Effector memory CD8-positive, alpha-beta T cell (primary cell): ENCODE measurements around the gene MBNL2.

Experiments used
- ATAC-seq: fragments of 150-1000 bp; cut with Tn5 transposase; replicated peaks from 2 replicates; pipeline ENCODE4 v1.10.0; 2021; ENCODE audit warnings: mild to moderate bottlenecking, moderate library complexity
- DNase-seq, 3 experiments: peaks; one replicate each; pipeline ENCODE4 v3.0.0; 2021
- H3K27ac Mint-ChIP-seq, 2 donors: one replicate each; pipeline ENCODE4 v1.8.0; 2022; ENCODE audit warnings: mild to moderate bottlenecking in 2 of 2, mixed read lengths in 2 of 2, moderate library complexity in 2 of 2
- H3K27me3 Mint-ChIP-seq, 2 donors: one replicate each; pipeline ENCODE4 v1.8.0; 2022; ENCODE audit warnings: mixed read lengths in 2 of 2
- H3K36me3 Mint-ChIP-seq: one replicate; pipeline ENCODE4 v1.8.0; 2022; ENCODE audit warnings: mild to moderate bottlenecking, moderate library complexity, mixed read lengths; ENCODE audit not compliant: insufficient read depth
- H3K4me1 Mint-ChIP-seq, 2 donors: one replicate each; pipeline ENCODE4 v1.8.0; 2022; ENCODE audit warnings: low read depth in 2 of 2, mixed read lengths in 2 of 2
- H3K4me3 Mint-ChIP-seq, 2 donors: one replicate each; pipeline ENCODE4 v1.8.0; 2022; ENCODE audit warnings: mild to moderate bottlenecking in 2 of 2, mixed read lengths in 2 of 2, moderate library complexity in 2 of 2
- H3K9me3 Mint-ChIP-seq, 2 donors: one replicate each; pipeline ENCODE4 v1.8.0; 2022; ENCODE audit warnings: mixed read lengths in 2 of 2

MBNL2 gene

DNA sequence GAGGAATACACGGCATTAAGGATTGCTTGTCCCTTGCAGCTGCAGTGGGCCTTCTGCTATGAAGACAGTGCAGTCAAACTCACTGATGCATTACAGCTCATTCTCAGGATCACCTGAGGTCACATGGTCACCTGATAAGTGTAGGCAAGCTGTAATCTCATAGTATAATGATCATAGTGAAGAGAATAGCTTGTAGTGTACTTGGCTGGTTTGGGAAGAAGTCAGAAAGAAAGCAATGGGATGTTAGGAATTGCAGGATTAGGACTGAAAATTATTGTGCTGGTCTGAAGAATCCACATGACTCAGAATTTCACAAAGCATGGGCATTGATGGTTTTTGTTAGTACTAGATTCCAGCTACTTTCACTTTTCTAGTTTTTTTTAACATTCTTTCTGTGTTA lies 76.7 kb downstream of the MBNL2 start:
- DNase-seq (no peak), ATAC-seq (no peak)
- Mint-ChIP-seq H3K9me3 (no peaks in the 10 kb centered on the region), H3K27me3 (no peaks in the 10 kb centered on the region), H3K27ac (no peak overlapping the region), H3K4me1 (peaks cover 15 to 28% of the 10 kb centered on the region in 2 donors), H3K4me3 (no peak overlapping the region), H3K36me3 (no peaks in the 10 kb centered on the region)

DNA sequence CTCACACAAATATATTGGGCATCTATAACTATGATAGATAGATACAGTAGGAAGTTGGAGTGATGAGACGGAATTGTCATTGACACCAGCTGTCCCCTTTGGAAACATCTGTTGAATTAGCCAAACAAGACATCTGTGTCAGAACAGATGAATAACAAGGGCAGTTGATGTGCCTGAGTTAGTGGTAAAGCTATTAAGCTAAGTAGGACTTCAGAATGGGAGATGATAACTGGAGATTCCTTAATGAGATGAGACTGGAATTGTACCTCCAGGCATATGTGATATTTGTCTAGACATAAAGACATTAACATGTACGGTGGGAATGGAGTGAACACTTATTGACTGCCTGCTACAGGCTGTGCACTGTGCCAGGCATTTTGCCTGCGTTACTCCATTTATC lies 78.7 kb downstream of the MBNL2 start:
- H3K9me3 Mint-ChIP-seq = no peaks in the 10 kb centered on the region
- peaks cover 12 to 20% of the 10 kb centered on the region in 2 donors for H3K4me1 Mint-ChIP-seq
- no peaks in the 10 kb centered on the region for H3K27me3 Mint-ChIP-seq
- no peak overlapping the region for H3K4me3 Mint-ChIP-seq
- no peak overlapping the region for H3K27ac Mint-ChIP-seq
- H3K36me3 Mint-ChIP-seq = no peaks in the 10 kb centered on the region
- DNase-seq (no peak), ATAC-seq (no peak)

DNA sequence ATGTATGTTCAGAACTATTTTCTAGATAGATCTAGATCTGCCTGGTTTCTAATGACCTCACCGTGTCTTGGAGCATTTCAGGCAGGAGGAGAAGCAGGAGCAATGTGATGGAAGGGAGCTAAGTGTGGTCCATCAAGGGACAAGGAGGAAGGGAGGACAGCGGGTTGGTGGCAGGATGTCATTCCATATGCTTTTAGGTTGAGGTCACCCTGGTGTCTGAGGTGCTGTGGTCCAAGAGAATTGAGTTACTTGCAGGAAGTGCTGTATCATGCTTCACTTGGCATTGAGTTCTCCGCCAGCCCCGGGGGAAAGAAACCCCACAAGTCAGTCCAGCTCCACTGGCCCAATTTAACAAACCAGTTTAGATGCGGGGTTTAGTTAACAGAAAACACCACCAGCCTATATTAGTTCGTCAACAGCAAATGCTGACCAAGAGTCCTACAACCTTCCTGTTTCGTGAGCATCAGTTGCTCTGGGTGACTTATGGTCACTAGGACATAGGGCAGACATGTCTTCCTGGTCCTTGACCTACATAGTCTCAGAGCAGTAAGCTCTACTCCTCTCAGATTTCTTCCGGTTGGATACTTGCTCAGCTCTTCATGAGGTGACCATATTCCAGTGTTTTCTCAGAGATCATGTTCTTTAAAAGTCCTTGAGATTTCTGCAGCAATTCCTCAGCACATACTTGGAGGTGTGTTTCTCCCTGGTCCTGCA lies 79.4 kb downstream of the MBNL2 start:
- H3K27me3 Mint-ChIP-seq = no peaks in the 10 kb centered on the region
- H3K4me1 Mint-ChIP-seq = peaks cover 17 to 26% of the 10 kb centered on the region in 2 donors
- ATAC-seq (no peak), DNase-seq (no peak)
- H3K9me3 Mint-ChIP-seq = no peaks in the 10 kb centered on the region
- no peak overlapping the region for H3K27ac Mint-ChIP-seq
- H3K36me3 Mint-ChIP-seq = no peaks in the 10 kb centered on the region
- no peak overlapping the region for H3K4me3 Mint-ChIP-seq

DNA sequence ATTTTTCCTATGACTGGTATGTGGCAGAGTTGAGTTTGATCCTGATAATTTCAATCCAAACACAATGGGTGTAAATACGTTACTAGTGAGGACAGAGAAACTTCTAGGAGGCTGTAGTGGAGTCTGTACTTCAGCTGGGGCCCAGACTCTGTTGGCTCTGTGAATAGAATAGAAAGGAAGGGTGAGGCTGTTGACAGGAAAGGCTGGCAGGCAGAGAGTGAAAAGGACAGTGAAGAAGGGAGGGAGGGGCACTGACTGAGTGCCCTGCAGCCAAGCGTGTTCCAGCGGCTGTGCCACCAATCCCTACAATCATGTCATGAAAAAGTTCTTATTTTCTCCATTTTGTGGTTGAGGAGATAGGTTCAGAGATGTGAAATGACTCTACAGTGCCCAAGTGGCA lies 80.5 kb downstream of the MBNL2 start:
- no peaks in the 10 kb centered on the region for H3K9me3 Mint-ChIP-seq
- DNase-seq = no peak
- H3K4me1 Mint-ChIP-seq = peaks cover 11 to 20% of the 10 kb centered on the region in 2 donors
- H3K27ac Mint-ChIP-seq = no peak overlapping the region
- ATAC-seq = no peak
- H3K4me3 Mint-ChIP-seq = no peak overlapping the region
- no peaks in the 10 kb centered on the region for H3K27me3 Mint-ChIP-seq
- no peaks in the 10 kb centered on the region for H3K36me3 Mint-ChIP-seq

DNA sequence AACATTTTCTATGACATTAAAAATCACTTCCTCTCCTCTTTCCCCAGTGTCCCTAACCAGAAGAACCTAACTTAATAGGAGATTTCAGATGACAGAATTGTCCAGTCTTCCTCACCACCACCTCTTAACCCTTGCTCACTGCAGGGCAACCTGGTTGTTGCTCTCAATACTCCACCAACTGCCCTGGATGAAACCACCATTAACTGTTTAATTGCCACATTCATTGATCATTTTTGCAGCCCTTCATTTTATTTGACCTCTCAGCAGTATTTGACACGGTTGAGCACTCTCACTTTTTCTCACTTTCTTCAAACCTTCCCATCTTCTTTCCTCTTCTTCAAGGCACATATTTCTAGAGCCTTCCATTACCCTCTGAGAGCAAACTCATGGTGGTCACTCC lies 84.0 kb downstream of the MBNL2 start:
- Mint-ChIP-seq H3K4me3 (no peak overlapping the region), H3K27me3 (no peaks in the 10 kb centered on the region), H3K9me3 (no peaks in the 10 kb centered on the region), H3K27ac (peak overlapping the region in 1 of 2 donors; percentile 32), H3K36me3 (no peaks in the 10 kb centered on the region), H3K4me1 (peaks cover 16 to 30% of the 10 kb centered on the region in 2 donors)
- no peak for ATAC-seq
- DNase-seq = no peak

DNA sequence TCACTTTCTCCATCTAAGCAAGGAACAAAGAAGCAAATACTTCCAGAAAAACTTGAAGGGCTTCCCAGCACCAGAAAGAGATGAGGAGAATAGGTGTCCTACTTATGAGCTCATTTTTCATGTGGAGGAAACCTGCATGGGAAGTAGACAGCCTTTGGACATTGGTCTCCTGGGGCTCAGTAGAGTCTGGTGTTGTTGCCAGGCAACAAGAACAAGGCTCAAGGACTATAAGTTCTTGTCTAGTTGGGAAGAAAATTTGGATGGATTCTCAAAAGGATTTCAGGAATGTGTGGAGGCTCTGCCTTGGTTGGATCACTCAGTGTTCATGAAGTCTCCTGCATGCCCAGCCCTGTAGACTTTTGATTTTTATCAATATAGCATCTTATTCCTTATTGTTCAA lies 84.5 kb downstream of the MBNL2 start:
- Mint-ChIP-seq H3K9me3 (no peaks in the 10 kb centered on the region), H3K27me3 (no peaks in the 10 kb centered on the region), H3K36me3 (no peaks in the 10 kb centered on the region), H3K4me1 (peaks cover 16 to 30% of the 10 kb centered on the region in 2 donors), H3K4me3 (no peak overlapping the region), H3K27ac (peak overlapping the region in 1 of 2 donors; percentile 32)
- ATAC-seq (no peak), DNase-seq (no peak)

DNA sequence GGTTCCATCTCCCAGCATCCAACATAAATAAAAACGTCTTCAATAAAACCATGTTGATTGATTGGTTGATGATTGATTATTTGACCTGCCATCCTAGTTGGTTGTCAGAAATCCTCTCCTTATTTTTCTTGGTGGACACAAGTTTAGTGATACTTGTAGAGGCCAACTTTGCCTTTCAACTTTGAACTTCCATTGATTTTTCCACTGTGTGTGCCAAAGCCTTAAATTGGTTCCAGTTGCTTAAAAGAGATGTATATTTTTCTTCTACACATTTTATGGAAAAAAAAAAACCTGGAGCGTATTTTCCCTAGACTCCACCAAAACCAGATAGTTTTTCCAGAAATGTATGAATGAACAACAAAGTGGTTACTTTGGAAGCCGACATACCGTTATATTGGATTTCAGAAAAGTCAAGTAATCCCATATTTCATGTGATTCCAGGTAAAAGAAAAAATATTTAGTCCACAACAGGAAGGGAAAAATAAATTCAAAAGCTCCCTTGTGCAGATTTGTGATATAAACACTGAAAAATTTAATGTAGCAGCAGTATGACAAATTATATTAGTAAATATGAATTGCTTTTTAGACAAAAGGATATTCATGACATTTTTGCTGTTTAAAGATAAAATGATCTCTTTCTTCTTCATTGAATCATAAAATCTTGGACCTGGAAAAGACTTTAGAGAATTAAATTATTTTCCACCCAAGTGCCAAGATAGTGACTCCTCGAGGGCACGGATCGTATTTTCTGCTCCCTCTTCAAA lies 85.2 kb downstream of the MBNL2 start:
- Mint-ChIP-seq H3K4me1 (peaks cover 19 to 32% of the 10 kb centered on the region in 2 donors), H3K36me3 (no peaks in the 10 kb centered on the region), H3K27me3 (no peaks in the 10 kb centered on the region), H3K9me3 (no peaks in the 10 kb centered on the region), H3K27ac (peak overlapping the region in 1 of 2 donors; percentile 35), H3K4me3 (no peak overlapping the region)
- DNase-seq = no peak
- ATAC-seq = no peak

DNA sequence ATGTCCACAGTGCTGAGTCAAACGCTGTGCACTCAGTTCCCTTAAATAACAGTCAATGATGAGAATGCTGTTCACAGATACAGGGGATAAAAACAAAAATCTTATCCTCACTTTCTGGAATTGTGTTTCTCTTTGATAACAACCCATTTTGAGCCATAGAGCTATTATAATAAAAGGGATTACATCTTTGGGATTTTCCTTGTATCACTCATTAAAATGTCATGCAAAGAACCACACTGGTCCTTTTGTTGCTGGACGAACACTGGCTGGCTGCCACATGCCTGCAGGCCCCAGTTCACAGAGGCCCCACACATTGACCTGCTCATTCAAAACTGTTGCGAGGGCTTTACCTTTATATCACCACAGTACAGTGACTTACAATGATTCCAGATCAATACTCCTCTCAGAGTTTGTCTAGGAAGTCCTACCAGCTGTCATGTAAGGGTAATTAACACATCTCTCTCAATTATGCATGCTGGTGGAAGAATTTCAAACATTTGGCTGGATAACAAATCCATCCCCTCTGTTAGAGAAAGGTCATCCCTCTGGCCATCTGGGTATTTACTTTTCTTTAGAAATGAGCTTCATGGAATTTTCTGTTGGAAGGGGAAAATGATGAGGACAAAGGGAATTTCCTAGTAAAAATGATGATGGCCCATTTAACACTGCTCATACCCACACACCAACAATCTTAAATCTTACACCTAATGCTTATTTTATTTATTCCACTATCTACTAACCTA lies 85.9 kb downstream of the MBNL2 start:
- Mint-ChIP-seq H3K27ac (no peak overlapping the region), H3K4me3 (no peak overlapping the region), H3K36me3 (no peaks in the 10 kb centered on the region), H3K27me3 (no peaks in the 10 kb centered on the region), H3K4me1 (peaks cover 19 to 33% of the 10 kb centered on the region in 2 donors), H3K9me3 (no peaks in the 10 kb centered on the region)
- DNase-seq (no peak), ATAC-seq (no peak)

DNA sequence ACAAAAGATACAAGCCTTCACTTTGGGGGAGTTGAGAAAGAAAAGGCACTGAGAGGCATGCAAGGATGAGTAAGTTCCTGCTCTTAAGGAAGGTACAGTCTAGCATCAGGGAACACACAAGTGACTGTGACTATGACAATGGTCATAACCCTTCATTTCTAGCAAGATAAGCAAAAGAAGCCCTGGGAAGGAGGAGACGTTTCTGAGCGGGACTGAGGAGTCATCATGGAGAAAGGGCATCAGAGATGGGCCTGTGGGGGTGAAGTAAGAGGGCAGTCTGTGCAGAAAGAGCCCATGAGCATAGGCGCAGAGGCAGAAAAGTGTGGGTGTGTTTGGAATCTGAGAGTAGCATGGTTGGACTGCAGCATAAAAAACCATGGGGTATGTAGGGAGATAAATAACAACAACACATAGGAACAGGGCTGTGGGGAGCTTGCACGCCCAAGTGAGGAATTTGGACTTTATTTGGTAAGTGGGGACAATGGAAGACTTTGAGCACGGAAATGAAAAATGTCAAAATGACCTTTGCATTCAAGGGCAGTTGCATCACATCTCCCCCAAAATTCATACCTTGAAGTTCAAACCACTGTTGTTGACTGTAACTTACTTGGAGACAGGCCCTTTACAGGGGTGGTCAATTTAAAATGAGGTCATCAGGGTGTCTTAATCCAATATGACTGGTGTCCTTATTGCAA lies 86.7 kb downstream of the MBNL2 start:
- Mint-ChIP-seq H3K36me3 (no peaks in the 10 kb centered on the region), H3K9me3 (no peaks in the 10 kb centered on the region), H3K27ac (no peak overlapping the region), H3K4me1 (peaks cover 19 to 33% of the 10 kb centered on the region in 2 donors), H3K27me3 (no peaks in the 10 kb centered on the region), H3K4me3 (no peak overlapping the region)
- ATAC-seq = no peak
- no peak for DNase-seq

DNA sequence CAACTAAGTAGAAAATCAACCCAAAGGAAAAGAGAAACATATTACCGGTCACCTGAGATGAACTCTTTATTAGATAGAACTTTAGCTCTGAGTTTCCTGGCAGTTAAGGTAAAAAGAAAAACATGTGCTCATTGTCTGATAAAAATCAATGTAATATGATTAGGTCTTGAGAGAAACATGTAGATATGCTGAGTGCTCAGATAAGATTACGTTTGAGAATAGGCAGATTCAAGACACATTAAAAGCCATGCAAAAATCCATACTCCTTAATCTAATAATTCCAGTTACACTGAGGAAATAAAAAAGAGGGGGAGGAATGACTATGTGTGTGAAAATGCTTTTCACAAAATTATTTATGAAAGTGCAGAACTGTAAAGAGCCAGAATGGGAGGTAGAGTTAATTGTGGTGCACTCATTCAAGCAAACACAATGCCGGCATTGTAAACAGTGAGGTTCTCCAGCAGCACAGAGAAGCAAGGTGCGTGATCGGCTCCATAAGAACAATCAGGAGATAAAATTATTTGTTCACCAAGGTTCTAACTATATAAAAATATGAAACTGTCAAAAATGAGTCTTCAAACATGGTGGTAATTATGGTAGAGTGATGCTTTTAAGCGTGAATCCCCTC lies 88.8 kb downstream of the MBNL2 start:
- DNase-seq = no peak
- no peaks in the 10 kb centered on the region for H3K36me3 Mint-ChIP-seq
- H3K4me3 Mint-ChIP-seq = no peak overlapping the region
- no peaks in the 10 kb centered on the region for H3K9me3 Mint-ChIP-seq
- no peak overlapping the region for H3K27ac Mint-ChIP-seq
- no peak for ATAC-seq
- no peaks in the 10 kb centered on the region for H3K27me3 Mint-ChIP-seq
- H3K4me1 Mint-ChIP-seq = peaks cover 24 to 42% of the 10 kb centered on the region in 2 donors

DNA sequence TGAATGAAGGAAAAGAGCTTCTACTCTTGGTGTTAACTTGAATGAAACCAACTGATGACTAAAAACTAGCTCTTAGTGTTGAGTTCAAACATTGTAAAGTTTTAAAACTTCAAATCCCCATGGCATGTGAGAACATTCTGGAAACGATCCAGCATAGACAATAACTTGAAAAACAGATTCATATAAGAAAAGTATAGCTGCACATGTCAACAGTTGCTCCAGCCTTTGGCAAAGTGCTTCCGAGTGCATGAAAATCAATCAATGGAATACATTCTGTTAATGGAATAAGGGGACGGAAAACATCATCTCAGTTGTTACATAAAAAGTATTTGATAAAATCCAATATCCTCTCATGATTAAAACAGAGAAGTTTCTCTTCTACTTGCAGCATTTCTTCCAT lies 89.8 kb downstream of the MBNL2 start:
- Mint-ChIP-seq H3K27ac (no peak overlapping the region), H3K27me3 (no peaks in the 10 kb centered on the region), H3K4me1 (peaks cover 27 to 47% of the 10 kb centered on the region in 2 donors), H3K36me3 (peaks cover 1% of the 10 kb centered on the region), H3K9me3 (no peaks in the 10 kb centered on the region), H3K4me3 (no peak overlapping the region)
- ATAC-seq = no peak
- no peak for DNase-seq

DNA sequence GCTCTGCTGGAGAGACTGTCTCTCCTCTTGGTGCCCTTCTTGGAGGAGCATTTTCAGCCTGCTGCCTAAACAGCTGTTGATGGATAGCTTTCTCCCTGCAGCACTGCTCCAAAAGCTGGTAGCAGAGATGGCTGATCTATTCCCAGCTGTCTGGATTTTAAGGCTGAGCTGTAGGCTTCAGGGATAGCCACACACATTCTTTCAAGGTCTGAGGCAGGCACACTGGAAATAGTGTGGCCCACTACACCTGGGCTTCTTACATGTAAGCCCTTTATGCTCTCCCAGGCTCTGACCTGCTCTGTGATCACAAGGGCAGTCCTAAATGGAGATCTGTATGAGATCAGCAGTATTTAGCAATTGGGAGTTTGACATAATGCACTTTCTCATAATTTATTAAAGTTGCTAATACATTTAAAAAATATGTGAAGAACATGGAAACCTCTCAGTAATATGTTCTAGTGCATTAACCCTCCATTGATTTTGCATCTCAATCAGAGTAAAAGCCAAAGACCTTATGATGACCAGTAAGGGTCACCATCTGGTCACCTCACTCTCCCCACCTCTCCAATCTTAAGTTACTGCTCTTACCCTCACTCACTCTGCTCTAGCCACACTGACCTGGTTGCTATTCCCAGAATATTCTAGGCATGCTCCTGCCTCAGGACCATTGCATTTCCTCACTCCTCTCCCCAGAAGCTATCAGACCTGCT lies 91.6 kb downstream of the MBNL2 start:
- Mint-ChIP-seq H3K27ac (peak overlapping the region in 1 of 2 donors; percentile 22), H3K9me3 (no peaks in the 10 kb centered on the region), H3K36me3 (peaks cover 3% of the 10 kb centered on the region), H3K4me1 (peaks cover 23 to 50% of the 10 kb centered on the region in 2 donors), H3K4me3 (no peak overlapping the region), H3K27me3 (no peaks in the 10 kb centered on the region)
- no peak for ATAC-seq
- DNase-seq = no peak
